Measurements from ENCODE around the gene SINHCAF. TPM values are rescaled to one million over a fixed set of nuclear protein-coding genes. Genes with fewer than 3 reads are reported as not detected.
A peak's percentile ranks its signal among the peaks of the same experiment; 100 is the strongest.

SINHCAF gene
- total RNA-seq, 1 experiment from 2014 or later = 497 TPM

GRCh38 chr12:31323391-31324115 lies 2.4 kb downstream of the SINHCAF start:
- H2BK20ac ChIP-seq (ENCODE audit: low read depth, low read length, poor library complexity, severe bottlenecking) = no peak overlapping the region
- no peaks in the 10 kb centered on the region for H3K9me3 ChIP-seq (ENCODE audit: control insufficient read depth, low read depth, low read length)
- no peak overlapping the region for H2BK15ac ChIP-seq (ENCODE audit: low read depth, low read length)
- Mint-ChIP-seq H3K27me3 (ENCODE audit: low read depth) (peaks cover 3% of the 10 kb centered on the region; the same call in 1 of the 2 replicates), H3K27ac (peak overlapping the region; percentile 97 to 98 (median 97)), H3K36me3 (ENCODE audit: insufficient read depth in 1 of 3, low read depth in 3 of 3) (peaks cover 15 to 20% (median 17%) of the 10 kb centered on the region in 3 experiments), H3K9me3 (peaks cover 5 to 6% of the 10 kb centered on the region in 2 experiments; a peak in 4 of 5 replicates), H3K4me1 (peaks cover 57 to 59% of the 10 kb centered on the region in 2 experiments), H3K4me3 (peak overlapping the region; percentile 99)
- H3K27ac ChIP-seq (ENCODE audit: insufficient read length, low read depth, low read length) = peak overlapping the region; percentile 29
- WGBS (ENCODE audit: extremely low coverage, insufficient read length, low lambda C conversion rate) = no CpG with 5 or more reads among the region's 37 CpGs
- peak; percentile 50 for DNase-seq
- no peak overlapping the region for H2BK12ac ChIP-seq (ENCODE audit: insufficient read length, low read depth, low read length)
- peak overlapping the region; percentile 99 for H3K9ac ChIP-seq (ENCODE audit: extremely low read depth, insufficient read length, low read length)
- H3K4me1 ChIP-seq (ENCODE audit: insufficient read depth, low read length) = no peaks in the 10 kb centered on the region; the same call in 1 of the 2 replicates
- H3K79me2 ChIP-seq (ENCODE audit: insufficient read depth, low read length) = peaks cover 68% of the 10 kb centered on the region
- peak overlapping the region; percentile 84 for H3K18ac ChIP-seq (ENCODE audit: insufficient read length, low read depth, low read length)
- H3K56ac ChIP-seq (ENCODE audit: insufficient read length, low read depth, low read length) = no peak overlapping the region
- H3K4me2 ChIP-seq (ENCODE audit: insufficient read depth, insufficient read length, low read length) = peak overlapping the region; percentile 98
- peak overlapping the region; percentile 74 for H4K91ac ChIP-seq (ENCODE audit: insufficient read length, low read depth, low read length)
- H3T11ph ChIP-seq (ENCODE audit: low read length) = peak overlapping the region; percentile 54
- no peaks in the 10 kb centered on the region for H4K20me1 ChIP-seq (ENCODE audit: control insufficient read depth, insufficient read depth, insufficient read length)
- H2BK5ac ChIP-seq (ENCODE audit: insufficient read length, low read length) = no peak overlapping the region
- peaks cover 16% of the 10 kb centered on the region for H3K23me2 ChIP-seq (ENCODE audit: insufficient read length, low read depth, low read length, poor library complexity, severe bottlenecking)
- H2AK5ac ChIP-seq (ENCODE audit: insufficient read length, low read length) = no peak overlapping the region
- no peaks in the 10 kb centered on the region for H3K79me1 ChIP-seq (ENCODE audit: insufficient read depth, low read depth, low read length, poor library complexity, severe bottlenecking)
- no peaks in the 10 kb centered on the region for H3K27me3 ChIP-seq (ENCODE audit: insufficient read depth, low read length)
- no peak overlapping the region for H3K23ac ChIP-seq (ENCODE audit: insufficient read length, low read depth, low read length)
- peak overlapping the region; percentile 97 for H2BK120ac ChIP-seq (ENCODE audit: low read depth, low read length, poor library complexity, severe bottlenecking)
- no peak overlapping the region for H4K5ac ChIP-seq (ENCODE audit: insufficient read length, low read depth, low read length)
- TF ChIP-seq CTCF (conservative IDR thresholded peaks at IDR 0.05) = no peak
- peak overlapping the region; percentile 29 for H3K4ac ChIP-seq (ENCODE audit: low read depth, low read length)
- H4K8ac ChIP-seq (replicated peaks; ENCODE audit: insufficient read length, low read depth, low read length) = no peak overlapping the region
- peak overlapping the region; percentile 97 for H3K14ac ChIP-seq (ENCODE audit: insufficient read depth, low read length)
- no peak overlapping the region for H2AFZ ChIP-seq (ENCODE audit: low read length)

Measured in H9 (cell line).